Urothelium cell line (cell line): Measurements from ENCODE around the gene FNDC4.
"Not testable (repeated sequence)": the region's sequence is repeated elsewhere in the genome, so short reads cannot be mapped to it uniquely, and the experiment has no call there.

Source experiments
- DNase-seq: peaks from one replicate; pipeline ENCODE4 v3.0.0; 2011; ENCODE audit warnings: low spot score, mixed read lengths
- FAIRE-seq: peaks from 2 replicates; lab custom pipeline; 2011; peaks lifted over from hg19 to GRCh38; lab: Jason Lieb, UNC

The FNDC4 gene

GRCh38 chr2:27494944-27495554, at the start of gene FNDC4:
FNDC4 (minus strand) TSS chr2:27495200; CDS start chr2:27494679, 521 bp downstream.
- no peak for FAIRE-seq

GRCh38 chr2:27544143-27544821, 49.3 kb upstream of the FNDC4 start:
- DNase-seq (no peak), FAIRE-seq (no peak)

More at GRCh38 chr2:27494944-27495554, at the start of gene FNDC4:
- peak; percentile 69 for DNase-seq

DNA sequence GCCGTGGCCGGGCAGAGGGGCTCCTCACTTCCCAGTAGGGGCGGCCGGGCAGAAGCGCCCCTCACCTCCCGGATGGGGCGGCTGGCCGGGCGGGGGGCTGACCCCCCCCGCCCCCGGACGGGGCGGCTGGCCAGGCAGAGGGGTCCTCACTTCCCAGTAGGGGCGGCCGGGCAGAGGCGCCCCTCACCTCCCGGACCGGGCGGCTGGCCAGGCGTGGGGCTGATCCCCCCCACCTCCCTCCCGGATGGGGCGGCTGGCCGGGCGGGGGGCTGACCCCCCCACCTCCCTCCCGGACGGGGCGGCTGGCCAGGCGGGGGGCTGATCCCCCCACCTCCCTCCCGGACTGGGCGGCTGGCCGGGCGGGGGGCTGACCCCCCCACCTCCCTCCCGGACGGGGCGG, 44.6 kb upstream of the FNDC4 start:
- DNase-seq, FAIRE-seq: not testable (repeated sequence)

DNA sequence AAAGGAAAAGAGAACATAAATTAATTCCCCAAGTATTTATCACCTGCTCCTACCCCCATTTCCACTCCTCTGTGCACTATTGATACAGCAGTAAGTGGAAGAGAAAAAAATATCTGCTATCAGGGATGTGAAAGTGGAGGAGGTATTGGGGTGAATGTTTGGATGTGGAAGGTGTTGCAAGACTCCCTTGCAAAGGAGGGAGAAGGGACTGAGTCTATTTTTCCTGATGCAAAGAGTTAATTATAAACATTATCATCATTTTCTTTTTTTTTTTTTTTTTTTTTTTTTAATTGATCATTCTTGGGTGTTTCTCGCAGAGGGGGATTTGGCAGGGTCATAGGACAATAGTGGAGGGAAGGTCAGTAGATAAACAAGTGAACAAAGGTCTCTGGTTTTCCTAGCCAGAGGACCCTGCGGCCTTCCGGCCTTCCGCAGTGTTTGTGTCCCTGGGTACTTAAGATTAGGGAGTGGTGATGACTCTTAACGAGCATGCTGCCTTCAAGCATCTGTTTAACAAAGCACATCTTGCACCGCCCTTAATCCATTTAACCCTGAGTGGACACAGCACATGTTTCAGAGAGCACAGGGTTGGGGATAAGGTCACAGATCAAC, 43.9 kb upstream of the FNDC4 start:
- DNase-seq, FAIRE-seq: not testable (repeated sequence)

GRCh38 chr2:27537287-27537686, 42.3 kb upstream of the FNDC4 start:
- DNase-seq, result no peak
- no peak for FAIRE-seq

GRCh38 chr2:27531983-27532382, 37.0 kb upstream of the FNDC4 start:
- DNase-seq, result no peak
- no peak for FAIRE-seq

- FAIRE-seq (no peak), DNase-seq (peak; percentile 61)
These were observed 32.2 kb upstream of the FNDC4 start for GRCh38 chr2:27527182-27527581.

GRCh38 chr2:27522400-27522945, 27.5 kb upstream of the FNDC4 start:
- DNase-seq, result no peak
- no peak for FAIRE-seq

DNA sequence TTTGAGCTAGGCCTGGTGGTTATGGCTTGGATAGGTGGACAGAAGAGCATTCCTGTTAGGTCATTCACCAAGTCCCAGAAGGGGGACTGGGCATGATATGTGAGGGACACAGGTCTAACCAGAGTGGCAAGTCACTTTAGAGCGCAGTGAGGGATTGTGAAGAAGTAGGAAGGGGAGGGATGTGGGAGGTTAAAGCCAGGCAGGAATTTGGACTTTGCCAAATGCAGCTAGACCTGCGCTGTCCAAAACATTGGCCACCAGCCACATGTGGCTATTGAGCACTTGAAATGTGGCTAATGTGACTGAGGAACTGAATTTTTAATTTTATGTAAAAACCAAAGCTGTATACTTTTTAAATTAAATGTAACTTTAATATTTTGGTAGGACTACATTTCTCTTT, 25.3 kb upstream of the FNDC4 start:
- no peak for DNase-seq
- FAIRE-seq, result no peak

DNA sequence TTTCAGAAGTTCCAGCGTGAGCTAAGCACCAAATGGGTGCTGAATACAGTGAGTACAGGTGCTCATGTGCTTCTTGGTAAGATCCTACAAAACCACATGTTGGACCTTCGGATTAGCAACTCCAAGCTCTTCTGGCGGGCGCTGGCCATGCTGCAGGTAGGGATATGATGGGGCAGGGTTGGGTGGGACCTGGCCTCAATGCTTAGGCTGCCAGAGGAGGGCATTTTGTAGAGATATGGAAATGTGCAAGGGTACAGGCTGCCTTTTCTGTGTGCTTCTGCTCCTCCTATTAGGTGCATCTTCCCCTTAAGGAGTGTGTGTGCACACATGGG, 23.7 kb upstream of the FNDC4 start:
- DNase-seq (no peak), FAIRE-seq (no peak)

DNA sequence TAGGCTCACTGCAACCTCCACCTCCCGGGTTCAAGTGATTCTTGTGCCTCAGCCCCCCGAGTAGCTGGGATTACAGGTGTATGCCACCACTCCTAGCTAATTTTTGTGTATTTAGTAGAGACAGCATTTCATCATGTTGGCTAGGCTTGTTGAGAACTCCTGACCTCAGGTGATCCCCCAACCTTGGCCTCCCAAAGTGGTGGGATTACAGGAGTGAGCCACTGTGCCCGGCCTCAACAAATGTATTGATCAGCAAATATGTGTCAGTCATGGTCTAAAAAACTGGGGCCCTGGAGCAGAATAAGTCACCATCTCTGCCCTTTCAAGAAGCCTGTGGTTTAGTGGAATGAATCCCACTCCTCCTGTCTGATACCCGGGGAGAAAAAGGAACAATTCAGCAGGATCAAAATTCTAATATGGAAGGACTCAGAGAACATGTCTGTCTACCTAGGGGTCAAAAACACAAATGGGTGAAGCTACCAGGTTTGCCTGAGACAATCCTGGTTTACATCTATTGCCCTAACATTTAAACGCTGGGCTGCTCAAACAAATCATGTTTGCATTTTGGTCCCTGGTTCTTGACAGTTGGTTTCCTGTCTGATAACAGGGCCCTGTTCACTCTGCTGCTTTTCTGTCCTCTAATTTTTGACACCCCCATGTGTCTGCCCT, 23.2 kb upstream of the FNDC4 start:
- FAIRE-seq (no peak), DNase-seq (no peak)

- DNase-seq (no peak), FAIRE-seq (no peak)
These were observed 14.3 kb upstream of the FNDC4 start for GRCh38 chr2:27509326-27509725.

DNA sequence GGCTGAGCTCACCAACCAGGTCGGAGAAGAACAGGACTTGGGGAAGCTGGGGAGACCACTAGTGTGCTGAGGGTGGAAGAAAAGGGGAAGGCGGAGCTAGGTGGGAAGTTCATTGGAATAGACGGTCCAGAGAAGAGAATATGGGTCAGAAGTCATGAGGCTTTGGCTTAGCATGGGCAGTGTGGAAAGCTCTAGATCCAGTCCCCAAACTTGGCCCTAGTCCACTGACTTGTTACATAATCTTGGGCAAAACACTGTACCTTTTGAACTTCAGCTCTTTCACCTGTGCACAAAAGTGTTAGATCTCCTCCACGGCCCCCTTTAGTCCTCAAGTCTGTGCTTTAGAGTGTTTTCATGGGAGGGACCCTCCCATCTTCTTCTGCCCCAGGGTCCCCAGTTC, 12.3 kb upstream of the FNDC4 start:
- FAIRE-seq, result no peak
- DNase-seq, result no peak

DNA sequence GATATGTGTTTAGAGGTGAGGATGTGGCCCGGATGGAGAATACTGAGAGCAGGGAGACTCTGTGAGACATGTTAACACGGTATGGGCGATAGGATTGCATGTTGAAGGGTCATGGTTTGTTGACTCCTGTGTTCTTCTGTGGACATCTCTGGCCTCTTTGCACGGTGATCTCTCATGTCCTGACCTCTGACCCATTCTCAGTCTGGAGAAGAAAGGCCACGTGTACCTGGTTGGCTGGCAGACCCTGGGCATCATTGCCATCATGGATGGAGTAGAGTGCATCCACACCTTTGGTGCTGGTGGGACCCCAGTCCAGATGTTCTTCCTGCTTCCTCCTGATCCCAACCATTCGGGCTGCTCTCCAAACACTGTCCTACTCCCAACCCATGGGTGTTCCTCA, 11.6 kb upstream of the FNDC4 start:
- FAIRE-seq (no peak), DNase-seq (no peak)

GRCh38 chr2:27502142-27502541, 7.1 kb upstream of the FNDC4 start:
- DNase-seq (no peak), FAIRE-seq (no peak)

DNA sequence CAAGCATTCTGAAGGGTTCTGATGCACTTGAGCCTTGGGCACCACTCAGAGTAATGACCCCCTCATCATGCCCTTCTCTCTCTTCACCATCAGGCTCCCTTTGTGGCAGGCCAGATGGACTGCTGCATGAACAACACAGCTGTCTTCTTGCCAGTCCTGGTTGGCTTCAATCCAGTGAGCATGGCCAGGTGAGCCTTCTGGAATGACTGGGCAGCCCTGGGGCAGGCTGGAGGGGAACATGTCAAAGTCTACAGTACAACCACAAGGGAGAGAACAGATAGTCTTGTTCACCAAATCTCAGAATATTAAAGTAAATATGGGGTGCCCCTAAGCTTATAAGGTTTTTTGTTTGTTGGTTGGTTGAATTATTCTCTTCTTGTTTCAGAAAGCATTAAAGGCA, 6.0 kb upstream of the FNDC4 start:
- DNase-seq, result no peak
- no peak for FAIRE-seq

GRCh38 chr2:27498975-27499374, 4.0 kb upstream of the FNDC4 start:
- FAIRE-seq (no peak), DNase-seq (no peak)

DNA sequence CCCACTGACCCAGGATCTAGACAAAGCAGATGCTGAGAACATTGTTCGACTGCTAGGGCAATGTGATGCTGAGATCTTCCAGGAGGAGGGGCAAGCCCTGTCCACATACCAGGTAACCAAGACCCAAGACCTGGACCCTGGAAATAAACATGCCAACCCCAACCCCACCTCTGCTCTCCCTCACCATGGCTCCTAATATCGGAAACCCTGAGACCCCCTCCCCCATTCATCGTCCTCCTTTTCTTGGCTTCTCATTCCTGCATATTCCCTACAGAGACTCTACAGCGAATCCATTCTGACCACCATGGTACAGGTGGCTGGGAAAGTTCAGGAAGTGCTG, 2.3 kb upstream of the FNDC4 start:
- FAIRE-seq, result no peak
- no peak for DNase-seq

GRCh38 chr2:27496357-27497287, 1.6 kb upstream of the FNDC4 start, which contains the start of gene GCKR:
GCKR (plus strand) TSS chr2:27496839; CDS start chr2:27496905, 66 bp downstream.
- DNase-seq (no peak), FAIRE-seq (no peak)

DNA sequence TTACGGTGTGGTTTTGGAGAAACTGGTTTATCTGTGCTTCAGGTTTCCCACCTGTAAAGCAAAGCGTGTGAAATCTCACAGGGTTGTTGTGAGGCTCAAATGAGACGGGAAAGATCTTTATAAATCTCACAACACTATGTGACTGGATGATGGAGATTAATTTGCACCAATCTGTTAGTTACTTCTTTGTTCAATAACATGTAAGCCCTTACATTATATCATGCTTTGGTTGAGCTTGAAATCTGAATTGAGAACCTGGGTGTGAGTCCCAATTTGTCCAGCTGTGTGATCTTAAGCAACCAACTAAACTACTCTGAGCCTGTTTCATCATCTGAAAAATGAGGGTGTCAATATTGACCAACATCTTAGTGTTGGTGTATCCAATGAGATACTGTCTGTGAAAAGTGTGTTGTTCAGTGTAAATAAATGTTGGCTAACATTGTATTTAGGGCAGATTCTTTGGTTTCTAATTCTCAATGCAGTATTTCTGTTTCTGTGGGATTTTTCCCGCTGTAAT, 898 bp upstream of the FNDC4 start:
- no peak for DNase-seq
- FAIRE-seq, result no peak
